Inflammatory macrophage treated with lipopolysaccharide for 1 hour (primary cell): ENCODE measurements around the gene MFAP4.

Experiments used
- DNase-seq, 2 donors: peaks; one replicate each; pipeline ENCODE4 v3.0.0-alpha.2; 2020 to 2022

The MFAP4 gene

GRCh38 chr17:19409509-19409908 lies 22.5 kb upstream of the MFAP4 start:
- no peak for DNase-seq

- no peak for DNase-seq
These were observed 22.1 kb upstream of the MFAP4 start for GRCh38 chr17:19409066-19409465.

GRCh38 chr17:19408346-19408710 lies 21.3 kb upstream of the MFAP4 start:
- no peak for DNase-seq

GRCh38 chr17:19407601-19408345 lies 20.8 kb upstream of the MFAP4 start:
- no peak for DNase-seq

GRCh38 chr17:19405114-19405513 lies 18.1 kb upstream of the MFAP4 start:
- no peak for DNase-seq

- DNase-seq, result no peak
These were observed 17.3 kb upstream of the MFAP4 start for GRCh38 chr17:19404264-19404663.

GRCh38 chr17:19403021-19403420 lies 16.0 kb upstream of the MFAP4 start:
- DNase-seq, result no peak

GRCh38 chr17:19402171-19402570 lies 15.2 kb upstream of the MFAP4 start:
- DNase-seq, result no peak

GRCh38 chr17:19401321-19402010 lies 14.5 kb upstream of the MFAP4 start:
- DNase-seq, result no peak

GRCh38 chr17:19399750-19400450 lies 12.9 kb upstream of the MFAP4 start:
- DNase-seq, result no peak

GRCh38 chr17:19398301-19399181 lies 11.6 kb upstream of the MFAP4 start:
- peak; percentile 85 to 96 for DNase-seq

GRCh38 chr17:19397556-19398041 lies 10.6 kb upstream of the MFAP4 start:
- no peak for DNase-seq

GRCh38 chr17:19392303-19392702 lies 5.3 kb upstream of the MFAP4 start:
- DNase-seq, result no peak

GRCh38 chr17:19391432-19391831 lies 4.4 kb upstream of the MFAP4 start:
- DNase-seq, result no peak

- DNase-seq, result no peak
These were observed 4.0 kb upstream of the MFAP4 start for GRCh38 chr17:19390951-19391350.

- DNase-seq, result peak; percentile 41 to 54
These were observed 2.1 kb upstream of the MFAP4 start for GRCh38 chr17:19388791-19389785.

GRCh38 chr17:19387921-19388521 lies 1.0 kb upstream of the MFAP4 start:
- no peak for DNase-seq

GRCh38 chr17:19386051-19386929 lies 700 bp downstream of the MFAP4 start:
- DNase-seq, result peak; percentile 94 to 99

- no peak for DNase-seq
These were observed 1.4 kb downstream of the MFAP4 start for GRCh38 chr17:19385521-19385983.
